HG02798 (cell line): ENCODE data around the gene PCSK6.
A peak's percentile ranks its signal among the peaks of the same experiment; 100 is the strongest.

Source experiments
- ATAC-seq: cut with Tn5 transposase; IDR thresholded peaks from one replicate; pipeline ENCODE4 v1.9.1; 2021; ENCODE audit warnings: mild to moderate bottlenecking; ENCODE audit not compliant: unreplicated experiment, poor library complexity

The PCSK6 gene

DNA sequence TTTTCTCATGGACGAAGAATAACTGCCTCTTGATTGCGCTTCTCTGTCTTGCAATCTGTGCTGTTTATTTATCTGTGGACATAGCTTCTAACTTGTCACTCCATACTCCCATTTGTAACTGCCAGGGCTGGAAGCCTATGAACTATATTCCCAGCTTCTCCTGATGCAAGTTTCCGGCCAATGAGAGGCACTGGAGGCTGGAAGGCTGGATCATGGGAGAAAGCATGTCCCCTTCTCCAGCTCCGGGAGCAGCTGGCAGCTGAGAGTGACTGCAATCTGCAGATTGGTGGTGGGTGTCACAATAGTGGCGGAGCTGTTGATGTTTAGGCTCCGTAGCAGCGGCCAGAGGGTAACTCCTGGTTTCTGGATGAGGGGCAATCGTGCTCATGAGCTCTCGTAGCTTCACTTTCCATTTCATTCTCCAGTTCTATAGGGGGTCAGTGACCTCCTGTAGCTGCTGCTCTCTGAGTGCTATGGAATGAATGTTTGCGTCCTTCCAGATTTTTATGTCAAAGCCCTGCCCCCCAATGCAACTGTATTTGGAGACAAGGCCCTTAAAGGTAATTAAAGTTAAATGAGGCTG lies 35.7 kb upstream of the PCSK6 start:
- ATAC-seq, result no peak

DNA sequence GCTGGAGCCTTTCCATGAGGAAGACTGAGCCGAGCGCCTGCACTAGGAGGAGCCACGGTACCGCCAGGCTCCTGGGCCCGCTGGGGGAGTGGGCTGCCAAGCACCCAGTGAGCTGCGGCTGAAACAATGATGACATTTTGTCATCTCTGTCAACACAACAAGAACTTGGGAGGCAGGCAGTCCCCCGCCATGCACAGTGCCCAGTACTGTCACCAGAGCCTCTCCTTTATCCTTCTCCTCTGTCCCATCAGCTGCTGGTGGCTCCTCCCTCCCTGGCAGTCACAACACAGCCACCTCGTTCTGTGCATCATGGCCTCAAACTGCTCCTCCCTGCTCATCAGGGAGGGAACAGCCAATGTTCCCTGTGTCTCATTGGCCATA lies 34.0 kb upstream of the PCSK6 start:
- no peak for ATAC-seq

DNA sequence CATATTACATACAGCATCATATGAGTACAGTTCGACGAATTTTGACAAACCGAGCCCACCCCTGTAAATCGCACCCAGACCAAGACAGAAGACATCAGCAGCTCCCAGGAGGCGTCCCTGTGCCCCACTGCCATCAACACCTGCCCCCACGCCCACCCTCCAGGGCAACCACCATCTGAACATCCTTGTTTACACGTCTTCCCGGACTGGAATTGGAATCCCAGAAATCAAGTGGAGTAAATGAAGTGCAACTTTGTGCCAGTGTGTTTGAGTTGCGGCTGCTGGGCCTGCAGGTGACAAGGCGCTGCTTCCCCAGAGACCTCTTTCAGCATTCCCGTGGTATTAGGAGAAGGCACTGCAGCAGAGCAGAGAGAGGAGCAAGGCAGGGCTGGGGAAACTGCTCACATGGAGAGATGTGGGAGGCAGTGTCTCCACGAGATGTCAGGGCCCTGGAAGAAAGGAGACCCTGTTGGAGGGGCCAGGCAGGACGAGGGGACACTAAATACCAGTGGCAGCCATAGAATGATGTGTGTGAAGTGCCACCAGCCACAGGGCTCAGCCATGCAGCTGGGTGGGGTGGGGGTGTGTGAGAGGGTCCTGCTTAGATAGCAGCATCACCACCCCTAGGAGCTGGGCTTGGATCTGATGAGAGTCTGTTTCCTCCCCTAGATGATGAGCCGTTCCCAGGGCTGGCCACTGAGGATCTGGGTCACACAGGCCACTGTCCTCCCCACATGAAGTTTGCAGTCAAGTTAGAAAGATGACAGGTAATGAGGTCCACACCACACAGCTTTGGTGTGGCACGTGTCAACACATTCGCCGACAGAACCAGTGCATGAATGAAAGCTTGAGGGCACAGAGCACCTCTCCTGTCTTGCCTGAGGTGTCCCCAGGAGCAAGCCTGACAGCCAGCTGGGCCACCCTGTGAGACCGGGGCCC lies 33.4 kb upstream of the PCSK6 start:
- ATAC-seq, result no peak

DNA sequence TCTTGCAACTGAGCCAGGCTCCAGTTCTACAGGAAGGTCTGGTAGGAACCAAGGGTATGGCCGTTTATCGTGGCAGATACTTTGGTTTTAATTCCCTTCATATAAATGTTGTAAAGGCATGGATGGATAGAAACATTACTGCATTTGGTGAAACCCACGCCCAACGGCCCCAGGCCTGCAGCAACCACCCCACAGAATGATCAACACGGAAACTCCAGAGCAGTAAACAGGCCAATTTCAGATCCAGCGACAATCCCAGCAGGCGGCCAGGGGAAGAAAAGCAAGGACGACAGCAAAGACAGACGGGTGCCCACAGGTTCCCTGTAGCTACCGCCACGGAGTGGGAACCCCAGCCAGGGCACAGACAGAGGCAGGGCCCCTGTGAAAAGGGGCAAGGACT lies 32.6 kb upstream of the PCSK6 start:
- no peak for ATAC-seq

DNA sequence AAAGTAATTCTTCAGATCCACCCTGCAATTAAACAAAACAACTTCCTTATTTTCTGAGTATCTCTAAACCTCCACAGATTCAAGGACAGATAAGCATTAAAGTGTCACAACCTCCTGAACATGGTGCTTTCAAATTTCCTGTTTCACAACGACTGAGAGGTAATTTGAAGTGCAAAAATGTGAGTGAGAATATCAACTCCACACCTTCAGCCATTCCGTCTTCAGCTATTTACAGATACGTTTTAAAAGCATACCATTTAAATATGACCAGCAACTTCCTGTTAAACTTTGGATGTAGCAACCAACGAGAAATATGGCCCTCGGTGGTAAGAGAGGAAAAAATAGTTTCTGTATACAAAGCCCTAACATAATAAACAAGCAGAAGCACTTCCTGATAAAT lies 32.1 kb upstream of the PCSK6 start:
- ATAC-seq, result no peak

DNA sequence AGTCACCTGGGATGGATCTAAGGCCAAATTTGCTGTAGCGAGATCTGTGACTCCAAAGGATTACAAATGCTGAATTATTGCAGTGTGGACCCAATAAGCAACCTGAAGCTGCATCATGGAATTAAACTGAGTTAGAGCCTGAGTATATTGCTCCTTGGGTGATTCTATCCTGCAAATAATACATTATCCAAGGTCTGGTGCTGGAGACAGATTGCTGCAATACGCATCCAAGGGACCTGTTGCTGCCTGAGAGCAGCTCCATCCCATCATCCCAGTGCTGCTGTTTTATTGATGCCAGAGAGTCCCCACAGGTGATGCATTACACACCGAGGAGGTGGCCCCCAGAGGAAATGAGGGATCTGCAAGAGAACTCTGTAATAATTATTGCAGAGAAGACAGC lies 31.6 kb upstream of the PCSK6 start:
- ATAC-seq, result no peak

DNA sequence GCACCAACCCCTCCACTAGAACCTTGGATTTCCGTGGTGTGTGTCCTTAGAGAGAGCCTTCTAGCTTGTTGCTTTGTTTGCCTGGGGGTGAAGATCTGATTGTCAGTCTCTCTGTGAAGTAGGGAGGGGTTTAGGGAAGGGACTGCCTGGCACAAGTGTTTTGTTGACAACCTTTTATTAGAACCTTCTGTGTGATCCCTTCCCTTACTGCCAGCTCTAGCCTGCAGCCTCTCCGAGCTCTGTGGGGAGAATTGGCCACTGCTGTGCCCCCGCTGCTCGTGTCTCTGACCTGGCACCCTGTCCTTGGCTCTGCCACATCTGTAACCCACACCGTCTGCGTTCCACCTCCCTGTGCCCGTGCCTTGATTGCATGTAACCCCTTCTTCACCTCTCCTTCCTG lies 30.9 kb upstream of the PCSK6 start:
- ATAC-seq, result no peak

DNA sequence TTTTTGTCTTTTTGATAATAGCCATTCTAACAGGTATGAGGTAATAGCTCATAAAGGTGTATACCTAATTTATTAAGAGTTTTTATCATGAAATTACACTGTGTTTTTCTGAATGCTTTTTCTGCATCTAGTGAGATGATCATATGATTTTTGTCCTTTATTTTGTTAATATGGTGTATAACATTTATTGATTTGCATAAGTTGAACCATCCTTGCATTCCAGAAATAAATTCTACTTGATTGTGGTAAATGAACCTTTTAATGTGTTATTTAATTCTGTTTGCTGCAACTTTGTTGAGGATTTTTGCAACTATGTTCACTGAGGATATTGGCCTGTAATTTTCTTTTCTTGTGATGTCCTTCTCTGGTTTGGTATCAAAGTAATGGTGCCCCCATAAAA lies 28.0 kb upstream of the PCSK6 start:
- no peak for ATAC-seq

DNA sequence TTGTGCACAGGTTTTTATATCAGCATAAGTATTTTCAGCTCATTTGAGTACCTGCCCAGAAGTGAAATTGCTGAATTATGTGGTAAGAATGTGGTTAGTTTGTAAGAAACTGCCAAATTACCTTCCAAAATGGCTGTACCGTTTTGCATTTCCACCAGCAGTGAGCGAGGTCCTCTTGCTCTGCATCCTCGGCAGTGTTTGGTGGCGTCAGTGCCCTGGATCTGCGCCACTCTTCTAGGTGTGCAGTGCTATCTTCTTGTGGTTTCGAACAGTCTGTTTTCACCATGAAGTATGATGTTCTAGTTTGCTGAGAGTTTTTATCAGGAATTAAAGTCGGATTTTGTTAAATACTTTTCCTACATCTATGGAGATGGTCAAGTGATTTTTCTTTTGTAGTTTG lies 24.8 kb upstream of the PCSK6 start:
- ATAC-seq, result no peak

DNA sequence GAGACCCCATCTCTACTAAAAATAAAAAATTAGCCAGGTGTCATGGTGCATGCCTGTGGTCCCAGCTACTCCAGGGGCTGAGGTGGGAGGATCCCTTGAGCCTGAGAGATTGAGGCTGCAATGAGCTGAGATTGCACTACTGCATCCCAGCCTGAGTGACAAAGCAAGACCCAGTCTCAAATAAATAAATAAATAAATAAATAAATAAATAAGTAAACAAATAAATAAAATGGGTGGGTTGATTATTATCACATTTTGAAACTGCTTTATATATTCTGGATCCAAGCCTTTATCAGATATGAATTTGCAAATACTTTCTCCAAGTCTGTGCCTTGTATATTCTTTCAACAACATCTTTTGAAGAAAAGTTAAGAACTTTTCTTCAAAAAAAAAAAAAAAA lies 22.2 kb upstream of the PCSK6 start:
- ATAC-seq, result no peak

DNA sequence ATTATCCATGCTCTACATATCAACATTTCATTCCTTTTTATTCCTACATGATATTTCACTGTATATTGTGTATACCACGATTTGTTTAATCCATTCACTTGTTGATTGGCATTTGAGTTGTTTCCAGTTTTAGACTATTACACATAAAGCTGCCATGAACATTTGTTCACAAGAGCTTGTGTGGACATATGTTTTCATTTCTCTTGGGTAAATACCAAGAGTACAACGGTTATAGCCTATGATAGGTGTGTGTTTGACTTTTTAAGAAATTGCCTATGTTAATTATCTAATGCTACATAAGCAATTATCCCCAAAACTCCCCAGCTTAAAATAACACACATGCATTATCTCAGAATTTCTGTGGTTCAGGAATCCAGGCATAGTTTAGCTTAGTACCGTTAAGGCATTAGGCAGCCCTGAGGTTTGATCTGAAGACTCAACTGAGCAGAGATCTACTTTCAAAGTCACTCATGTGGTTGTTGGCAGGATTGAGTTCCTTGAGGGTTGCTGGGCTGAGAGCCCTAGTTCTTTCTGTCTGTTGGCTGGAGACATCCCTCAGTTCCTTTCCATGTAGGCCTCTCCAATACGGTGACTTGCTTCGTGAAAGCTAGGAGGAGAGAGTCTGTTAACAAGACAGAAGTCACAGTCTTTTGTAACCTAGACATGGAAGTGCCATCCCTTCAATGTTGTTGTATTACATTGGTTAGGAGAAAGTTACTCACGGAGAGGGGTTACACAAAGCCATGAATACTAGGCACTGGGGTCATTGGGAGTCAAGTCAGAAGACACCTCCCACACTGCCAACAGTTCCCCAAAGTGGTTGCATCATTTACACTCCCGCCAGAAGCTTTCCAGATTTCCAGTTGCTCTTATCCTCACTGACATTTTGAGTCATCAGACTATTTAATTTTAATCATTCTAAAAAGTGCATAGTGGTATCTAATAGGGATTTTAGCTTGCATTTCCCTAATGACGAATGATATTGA lies 21.0 kb upstream of the PCSK6 start:
- ATAC-seq, result no peak

DNA sequence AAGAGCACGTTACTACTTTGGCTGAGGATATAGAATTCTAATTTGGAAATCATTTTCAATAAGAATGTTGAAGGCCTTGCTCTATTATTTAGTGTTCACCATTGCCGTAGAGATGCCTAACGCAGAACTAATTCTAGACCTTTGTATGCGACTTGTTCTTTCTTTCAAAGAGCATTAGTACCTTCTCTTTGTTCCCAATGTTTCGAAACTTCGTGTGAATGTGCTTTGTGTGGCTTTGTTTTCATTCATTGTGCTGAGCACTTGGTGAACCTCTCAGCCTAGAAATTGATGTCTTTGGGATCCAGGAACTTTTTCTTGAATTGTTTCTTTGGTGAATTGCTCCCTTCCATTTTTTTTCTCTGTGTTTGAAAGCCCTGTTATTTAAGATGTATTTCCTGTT lies 19.8 kb upstream of the PCSK6 start:
- ATAC-seq, result no peak

DNA sequence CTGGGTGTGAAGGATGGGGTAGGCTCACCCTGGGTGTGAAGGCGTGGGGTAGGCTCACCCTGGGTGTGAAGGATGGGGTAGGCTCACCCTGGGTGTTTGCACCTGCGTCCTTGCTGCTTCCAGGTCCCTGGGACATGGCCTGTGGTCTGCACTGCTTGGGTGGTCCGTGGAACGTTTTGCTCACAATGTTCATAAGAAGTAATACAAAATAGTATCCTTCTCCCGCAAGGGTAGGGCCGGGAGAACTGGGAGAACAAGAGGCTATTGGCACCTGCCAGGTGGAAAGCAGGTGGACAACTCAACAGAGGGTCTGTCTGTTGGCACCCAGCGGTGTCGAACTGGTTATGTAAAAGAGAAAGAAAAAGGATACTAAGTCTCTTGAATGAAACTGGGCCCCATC lies 17.0 kb upstream of the PCSK6 start:
- no peak for ATAC-seq

DNA sequence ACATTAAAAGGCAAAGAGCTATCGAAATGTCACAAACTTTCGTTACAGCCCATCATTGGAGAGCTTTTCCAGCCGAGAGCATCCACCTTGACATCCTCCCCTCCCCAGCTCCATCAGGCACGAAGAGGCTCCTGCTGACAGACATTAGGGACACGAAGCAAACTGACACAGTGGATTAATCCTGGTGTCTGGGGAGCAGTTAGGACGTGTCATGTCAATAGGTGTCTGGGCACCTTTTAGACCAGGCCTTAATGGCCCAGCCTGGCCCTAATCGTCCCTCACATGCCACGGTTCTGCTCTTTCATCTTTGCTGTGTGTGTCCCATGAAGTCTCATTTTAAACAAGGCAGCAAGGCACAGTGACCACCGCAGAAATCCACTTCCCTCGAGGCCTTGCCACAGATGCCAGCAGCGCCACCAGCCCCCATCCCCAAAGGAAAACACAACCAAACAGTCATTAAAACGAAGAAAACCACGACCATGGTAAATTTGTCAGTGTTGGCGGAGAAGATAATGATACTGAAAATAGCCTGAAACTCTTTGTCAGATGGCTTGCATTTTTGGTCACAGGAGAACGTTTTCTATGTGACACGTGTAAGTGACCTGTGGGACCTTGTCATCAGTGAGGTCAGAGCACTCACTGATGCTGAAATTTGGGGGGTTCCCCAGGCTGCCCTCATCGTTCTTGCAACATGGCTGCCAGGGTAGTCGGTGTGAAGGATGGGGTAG lies 16.3 kb upstream of the PCSK6 start:
- ATAC-seq, result no peak

DNA sequence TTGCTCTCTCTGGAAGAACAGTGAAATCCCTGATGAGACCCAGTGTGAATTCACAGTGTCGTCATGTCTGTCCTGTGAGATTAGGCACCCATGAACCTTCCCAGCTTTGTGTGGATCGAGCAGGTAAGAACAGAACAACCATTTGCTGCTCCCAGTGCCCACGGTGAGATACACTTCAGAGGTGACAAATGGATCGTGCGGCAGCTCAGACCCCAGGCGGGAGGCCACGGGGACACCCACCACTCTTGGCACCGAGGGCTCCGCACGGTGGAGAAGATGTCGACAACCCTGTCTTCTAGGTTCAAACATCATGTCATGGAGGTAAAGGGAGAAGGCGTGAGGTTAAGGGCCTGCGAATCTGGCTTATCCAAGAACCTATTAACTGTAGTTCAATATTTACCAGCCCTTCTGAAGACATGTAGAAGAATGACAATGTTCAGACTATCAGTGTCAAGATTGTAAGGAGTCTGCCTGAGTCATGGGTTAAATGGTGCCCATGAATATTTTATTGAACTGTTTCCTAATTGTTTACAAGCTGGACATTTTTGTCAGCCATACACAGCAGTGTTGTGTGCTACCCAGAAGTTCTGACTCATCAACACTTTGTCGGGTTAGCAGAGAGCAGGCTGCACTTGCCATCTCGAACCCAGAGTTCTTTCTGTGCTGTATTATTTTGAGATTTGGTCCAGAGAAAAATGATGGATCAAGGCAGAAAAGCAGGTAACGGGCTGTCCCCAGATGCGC lies 15.5 kb upstream of the PCSK6 start:
- no peak for ATAC-seq

DNA sequence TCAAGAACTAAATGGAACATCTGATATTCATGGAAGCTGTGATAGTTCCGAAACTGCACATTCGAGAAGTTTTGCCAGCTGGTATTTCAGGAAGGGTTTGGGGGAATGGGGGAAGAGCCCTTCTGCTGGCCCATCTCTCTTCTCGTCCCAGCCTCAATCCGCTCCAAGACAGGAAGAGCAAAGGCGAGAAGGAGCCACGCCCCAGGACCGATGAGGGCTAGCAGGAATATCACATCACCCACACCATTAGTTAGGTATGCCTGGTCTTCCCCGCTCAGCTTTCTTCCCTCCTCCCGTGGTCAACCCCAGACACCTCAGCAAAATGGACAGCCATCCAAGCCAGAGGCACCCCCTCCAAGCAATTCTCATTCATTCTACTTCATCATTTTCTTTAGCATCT lies 14.9 kb upstream of the PCSK6 start:
- ATAC-seq, result no peak

DNA sequence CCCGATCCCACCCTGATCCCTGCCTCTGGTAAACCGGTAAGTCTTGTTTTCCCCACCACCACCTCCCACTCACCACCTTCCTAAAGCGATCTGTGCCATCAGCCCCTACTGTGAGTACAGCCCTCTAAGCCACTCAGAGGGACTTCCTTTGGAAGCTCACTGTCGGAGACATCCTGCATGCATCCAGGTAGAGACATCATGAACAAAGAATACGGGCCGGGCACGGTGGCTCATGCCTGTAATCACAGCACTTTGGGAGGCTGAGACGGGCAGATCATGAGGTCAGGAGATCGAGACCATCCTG lies 13.7 kb upstream of the PCSK6 start:
- ATAC-seq, result no peak

DNA sequence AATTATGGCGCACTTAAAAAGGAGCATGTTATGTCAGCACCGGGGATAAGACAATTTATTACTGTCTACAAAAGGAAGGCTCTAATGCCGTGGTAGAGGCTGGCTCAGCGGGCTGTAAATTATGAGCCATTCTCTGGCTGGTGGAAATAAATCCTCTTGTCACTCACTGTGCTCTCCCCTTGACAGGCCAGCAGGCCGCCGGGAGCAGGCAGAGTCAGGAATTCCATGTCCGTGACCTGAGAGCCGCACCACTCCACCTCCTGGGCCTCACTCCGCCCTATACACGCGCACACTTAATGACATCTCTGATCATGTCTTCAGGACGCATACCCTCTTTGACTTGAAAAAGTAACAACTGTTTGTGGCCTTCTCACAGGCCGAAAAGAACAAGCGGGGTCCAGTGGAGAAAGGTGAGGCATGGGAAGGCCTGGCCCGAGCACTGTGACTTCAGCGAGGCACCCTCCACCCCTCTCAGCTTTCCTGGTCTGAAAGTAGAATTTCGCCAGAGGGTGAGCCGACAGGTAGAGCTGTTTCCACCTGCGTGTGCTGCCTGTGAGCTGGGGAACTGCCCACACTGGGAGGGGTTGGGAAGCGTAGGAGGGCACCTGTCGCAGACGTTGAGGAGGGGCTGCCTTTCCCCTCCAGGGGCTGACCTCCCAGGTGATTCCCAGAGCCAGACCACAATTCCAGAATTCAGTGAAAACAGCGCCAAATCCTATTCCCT lies 13.2 kb upstream of the PCSK6 start:
- no peak for ATAC-seq

DNA sequence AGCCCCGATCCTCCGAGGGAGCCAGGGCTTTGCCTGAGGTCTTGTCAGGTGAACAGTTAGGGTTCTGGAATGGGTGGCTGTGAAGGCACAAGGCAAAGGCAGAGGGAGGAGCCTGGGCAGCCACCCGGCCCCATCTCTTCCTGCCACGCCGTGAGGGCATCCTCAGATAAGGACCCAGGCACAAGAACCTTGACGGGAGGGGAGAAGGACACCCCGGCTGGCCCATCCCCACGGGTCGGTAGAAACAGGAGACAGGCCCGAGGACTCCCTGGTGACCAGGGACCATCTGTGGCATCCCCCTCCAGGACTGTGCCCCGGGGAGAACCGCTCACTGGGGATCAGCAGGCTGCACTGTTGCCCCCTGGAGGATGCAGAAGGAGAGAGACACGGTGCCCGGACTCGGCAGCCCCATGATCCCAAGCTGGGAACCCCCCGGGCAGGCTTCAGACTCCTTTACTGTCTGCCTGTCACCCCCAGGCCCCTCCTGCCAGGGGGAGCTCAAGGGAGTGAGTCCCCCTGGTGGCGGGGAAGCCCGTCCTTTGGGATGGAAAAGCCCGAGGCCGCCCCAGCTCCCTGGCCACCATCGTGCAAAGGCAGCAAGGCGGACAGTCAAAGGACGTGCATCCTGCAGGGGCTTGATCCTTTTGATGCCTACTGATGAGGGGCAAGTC lies 12.3 kb upstream of the PCSK6 start:
- ATAC-seq, result peak; percentile 54
